ENCODE results near the gene ZNF775.

GRCh38 chr7:150396426-150396825, 17.3 kb downstream of the ZNF775 start:
- TF ChIP-seq CTCF (IDR thresholded peaks at IDR 0.05; ENCODE audit: insufficient read depth, low read length) (no peak), GABPA (IDR thresholded peaks at IDR 0.05; ENCODE audit: low read depth) (no peak), POLR2AphosphoS5 (IDR thresholded peaks at IDR 0.05; ENCODE audit: low read depth) (no peak), REST (IDR thresholded peaks at IDR 0.05; ENCODE audit: insufficient replicate concordance, low read depth) (no peak)

Data from HL-60 (cell line).